ENCODE measurements around the gene LINC00305. TPM values are rescaled to one million over a fixed set of nuclear protein-coding genes. Genes with fewer than 3 reads are reported as not detected.

The LINC00305 gene
- total RNA-seq, 1 experiment from 2014 or later, result not detected

DNA sequence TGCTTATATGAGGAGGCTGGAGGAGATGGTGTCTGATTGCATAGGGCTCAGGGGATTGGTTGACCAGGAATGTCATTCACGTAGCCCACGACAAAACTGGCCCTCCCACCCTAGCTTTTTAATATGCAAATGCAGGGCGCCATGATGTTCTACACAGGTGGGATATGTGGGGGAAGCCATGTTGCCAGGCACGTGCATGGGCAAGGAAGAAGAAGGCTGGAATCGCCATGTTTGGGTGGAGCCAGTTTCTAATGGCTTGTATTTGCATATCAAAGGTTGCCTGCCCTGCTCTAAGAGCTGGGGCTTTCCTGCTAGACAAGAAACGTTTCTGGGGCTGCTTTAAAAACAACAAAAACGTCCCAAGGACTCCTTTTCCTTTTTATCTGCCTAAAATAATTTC lies 26.5 kb upstream of the LINC00305 start:
- Mint-ChIP-seq H3K4me1 (ENCODE audit: insufficient read depth, unreplicated experiment) (no peaks in the 10 kb centered on the region), H3K36me3 (ENCODE audit: insufficient read depth, unreplicated experiment) (no peaks in the 10 kb centered on the region), H3K27me3 (ENCODE audit: insufficient read depth, unreplicated experiment) (peaks cover 37% of the 10 kb centered on the region), H3K27ac (ENCODE audit: low read depth, unreplicated experiment) (no peak overlapping the region), H3K4me3 (ENCODE audit: unreplicated experiment) (no peak overlapping the region), H3K9me3 (ENCODE audit: unreplicated experiment) (no peaks in the 10 kb centered on the region)
- DNase-seq (ENCODE audit: unreplicated experiment), result no peak
- no TSS peak for BruUV-seq (replicated peaks)
- CTCF ChIA-PET, result no interaction called here
- TF ChIP-seq, protein P1, sequence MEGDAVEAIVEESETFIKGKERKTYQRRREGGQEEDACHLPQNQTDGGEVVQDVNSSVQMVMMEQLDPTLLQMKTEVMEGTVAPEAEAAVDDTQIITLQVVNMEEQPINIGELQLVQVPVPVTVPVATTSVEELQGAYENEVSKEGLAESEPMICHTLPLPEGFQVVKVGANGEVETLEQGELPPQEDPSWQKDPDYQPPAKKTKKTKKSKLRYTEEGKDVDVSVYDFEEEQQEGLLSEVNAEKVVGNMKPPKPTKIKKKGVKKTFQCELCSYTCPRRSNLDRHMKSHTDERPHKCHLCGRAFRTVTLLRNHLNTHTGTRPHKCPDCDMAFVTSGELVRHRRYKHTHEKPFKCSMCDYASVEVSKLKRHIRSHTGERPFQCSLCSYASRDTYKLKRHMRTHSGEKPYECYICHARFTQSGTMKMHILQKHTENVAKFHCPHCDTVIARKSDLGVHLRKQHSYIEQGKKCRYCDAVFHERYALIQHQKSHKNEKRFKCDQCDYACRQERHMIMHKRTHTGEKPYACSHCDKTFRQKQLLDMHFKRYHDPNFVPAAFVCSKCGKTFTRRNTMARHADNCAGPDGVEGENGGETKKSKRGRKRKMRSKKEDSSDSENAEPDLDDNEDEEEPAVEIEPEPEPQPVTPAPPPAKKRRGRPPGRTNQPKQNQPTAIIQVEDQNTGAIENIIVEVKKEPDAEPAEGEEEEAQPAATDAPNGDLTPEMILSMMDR (IDR thresholded peaks at IDR 0.05; ENCODE audit: unreplicated experiment), result no peak
- POLR2A ChIA-PET, result no interaction called here
- intact Hi-C loops (cut with micrococcal nuclease), result no loop called here

- Mint-ChIP-seq H3K9me3 (ENCODE audit: unreplicated experiment) (no peaks in the 10 kb centered on the region), H3K36me3 (ENCODE audit: insufficient read depth, unreplicated experiment) (no peaks in the 10 kb centered on the region), H3K4me1 (ENCODE audit: insufficient read depth, unreplicated experiment) (no peaks in the 10 kb centered on the region), H3K4me3 (ENCODE audit: unreplicated experiment) (no peak overlapping the region), H3K27ac (ENCODE audit: low read depth, unreplicated experiment) (no peak overlapping the region), H3K27me3 (ENCODE audit: insufficient read depth, unreplicated experiment) (peaks cover 61% of the 10 kb centered on the region)
- TF ChIP-seq, protein P1 (IDR thresholded peaks at IDR 0.05; ENCODE audit: unreplicated experiment), result no peak
- intact Hi-C loops (cut with micrococcal nuclease), result no loop called here
- DNase-seq (ENCODE audit: unreplicated experiment), result peak; percentile 15
- ChIA-PET CTCF (no interaction called here), POLR2A (no interaction called here)
- BruUV-seq (replicated peaks), result no TSS peak
Observed at GRCh38 chr18:64171576-64171975, 22.7 kb upstream of the LINC00305 start.

- Mint-ChIP-seq H3K27ac (ENCODE audit: low read depth, unreplicated experiment) (no peak overlapping the region), H3K36me3 (ENCODE audit: insufficient read depth, unreplicated experiment) (no peaks in the 10 kb centered on the region)
Observed at GRCh38 chr18:64167408-64167925, 18.6 kb upstream of the LINC00305 start.

DNA sequence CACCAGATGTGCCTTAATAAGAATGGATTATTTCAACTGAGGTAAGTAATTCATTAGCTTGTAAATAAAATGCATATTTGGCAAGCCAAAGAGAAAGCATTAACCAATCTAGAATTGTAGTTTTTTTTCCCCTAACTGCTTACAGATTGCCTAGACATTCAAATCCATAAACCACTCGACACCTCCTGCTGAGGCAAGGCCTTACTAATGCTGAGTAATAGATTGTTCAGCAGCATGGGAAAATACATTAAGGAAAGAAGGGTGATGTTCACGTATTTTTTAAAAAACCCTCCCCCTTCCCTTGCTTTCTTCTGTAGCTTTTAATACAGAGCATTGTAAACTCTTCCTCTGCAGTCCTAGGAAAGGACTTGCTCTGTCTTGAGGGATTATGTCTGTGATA lies 17.0 kb upstream of the LINC00305 start:
- peak; percentile 55 for DNase-seq (ENCODE audit: unreplicated experiment)
- Mint-ChIP-seq H3K4me3 (ENCODE audit: unreplicated experiment) (no peak overlapping the region), H3K36me3 (ENCODE audit: insufficient read depth, unreplicated experiment) (no peaks in the 10 kb centered on the region), H3K4me1 (ENCODE audit: insufficient read depth, unreplicated experiment) (no peaks in the 10 kb centered on the region), H3K27me3 (ENCODE audit: insufficient read depth, unreplicated experiment) (peaks cover 69% of the 10 kb centered on the region), H3K9me3 (ENCODE audit: unreplicated experiment) (no peaks in the 10 kb centered on the region), H3K27ac (ENCODE audit: low read depth, unreplicated experiment) (no peak overlapping the region)
- POLR2A ChIA-PET, result no interaction called here
- intact Hi-C loops (cut with micrococcal nuclease), result no loop called here
- BruUV-seq (replicated peaks), result no TSS peak
- CTCF ChIA-PET, result no interaction called here
- TF ChIP-seq, protein P1 (IDR thresholded peaks at IDR 0.05; ENCODE audit: unreplicated experiment), result no peak

More at GRCh38 chr18:64167408-64167925, 18.6 kb upstream of the LINC00305 start:
- TF ChIP-seq, protein P1 (IDR thresholded peaks at IDR 0.05; ENCODE audit: unreplicated experiment), result no peak
- no TSS peak for BruUV-seq (replicated peaks)
- Mint-ChIP-seq H3K27me3 (ENCODE audit: insufficient read depth, unreplicated experiment) (peaks cover 56% of the 10 kb centered on the region), H3K4me1 (ENCODE audit: insufficient read depth, unreplicated experiment) (no peaks in the 10 kb centered on the region), H3K4me3 (ENCODE audit: unreplicated experiment) (no peak overlapping the region), H3K9me3 (ENCODE audit: unreplicated experiment) (no peaks in the 10 kb centered on the region)
- intact Hi-C loops (cut with micrococcal nuclease), result no loop called here
- CTCF ChIA-PET, result no interaction called here
- no peak for DNase-seq (ENCODE audit: unreplicated experiment)
- POLR2A ChIA-PET, result no interaction called here

Measured in MCF 10A (cell line).